ENCODE results near the gene PANK1.
"Not testable (repeated sequence)": the region's sequence is repeated elsewhere in the genome, so short reads cannot be mapped to it uniquely, and the experiment has no call there.

The PANK1 gene

DNA sequence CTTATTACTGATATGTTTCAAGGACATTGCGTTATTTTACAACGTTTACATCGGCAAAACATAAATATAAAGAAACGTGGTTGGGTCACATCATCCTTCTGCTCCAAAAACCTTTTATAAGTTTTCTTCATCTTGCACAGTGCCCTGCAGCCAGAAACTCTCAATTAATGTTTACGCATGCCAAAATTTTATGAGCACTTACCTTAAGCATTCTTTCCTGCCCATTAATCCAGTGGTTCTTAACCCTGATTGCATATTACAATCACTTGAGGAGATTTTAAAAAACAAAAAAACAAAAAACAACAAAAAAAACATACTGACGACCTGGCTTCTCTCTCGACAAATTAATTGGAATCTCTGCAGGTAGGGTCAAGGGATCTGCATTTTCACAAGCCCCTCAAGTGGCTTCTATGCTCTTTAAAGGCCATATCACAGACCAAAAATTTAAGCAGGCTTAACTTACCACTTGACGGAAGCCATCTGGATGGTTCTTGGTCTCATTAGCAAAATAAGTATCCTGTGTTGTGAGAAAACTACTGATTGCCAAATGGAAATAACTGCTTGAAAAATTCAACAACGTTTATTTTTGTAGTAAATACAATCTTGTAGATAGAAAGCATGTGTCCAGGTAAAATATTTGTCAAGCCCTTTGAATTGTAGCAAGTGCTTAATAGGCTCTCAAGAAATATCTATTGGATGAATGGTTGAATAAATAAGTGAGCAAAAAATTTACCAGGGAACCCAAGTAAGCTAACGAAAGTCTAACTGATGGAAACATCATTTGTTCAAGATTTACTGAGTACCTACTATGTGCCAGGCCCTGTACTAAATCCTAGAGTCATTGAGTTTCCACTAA is 78.7 kb downstream of the PANK1 start:
- no peak for DNase-seq

DNA sequence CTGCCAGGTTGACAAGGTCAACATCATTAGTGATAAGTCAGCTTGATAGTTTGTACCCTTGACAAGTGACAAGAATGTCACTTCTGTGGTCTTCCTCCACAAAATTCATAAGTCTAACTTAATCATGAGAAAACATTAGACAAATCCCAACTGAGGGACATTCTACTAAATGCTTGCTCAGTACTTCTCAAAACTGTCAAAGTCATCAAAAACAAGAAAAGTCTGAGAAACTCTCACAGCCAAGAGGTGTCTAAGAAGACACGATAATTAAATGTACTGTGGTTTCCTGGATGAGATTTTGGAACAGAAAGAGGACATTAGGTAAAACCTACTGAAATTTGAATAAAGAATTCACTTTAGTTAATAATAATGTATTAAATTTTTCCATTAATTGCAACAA is 79.9 kb downstream of the PANK1 start:
- no peak for DNase-seq

DNA sequence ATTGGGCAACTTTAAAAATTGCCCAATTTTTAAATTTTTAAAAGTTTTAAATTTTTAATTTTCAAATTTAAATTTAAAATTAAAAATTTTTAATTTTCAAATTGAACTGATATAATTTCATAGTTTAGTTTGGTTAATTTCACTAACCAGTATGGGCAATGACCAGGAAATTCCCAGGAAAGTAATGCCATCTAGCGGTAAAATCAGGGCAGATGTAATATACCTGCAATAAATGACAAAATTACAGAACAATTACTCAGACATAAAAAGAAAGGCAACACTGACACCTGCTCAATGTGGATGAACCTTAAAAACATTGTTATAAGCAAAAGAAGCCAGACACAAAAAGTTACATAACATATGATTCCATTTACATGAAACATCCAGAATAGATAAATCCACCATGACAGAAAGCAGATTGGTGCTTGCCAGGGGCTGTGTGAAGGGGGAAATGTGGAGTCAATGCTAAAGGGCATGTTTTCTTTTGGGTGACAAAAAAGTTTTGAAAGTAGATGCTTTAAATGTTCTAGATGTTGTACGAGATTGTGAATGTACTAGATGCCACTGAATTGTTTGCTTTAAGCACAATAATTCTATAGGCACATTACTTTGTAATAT is 81.1 kb downstream of the PANK1 start:
- DNase-seq, result peak; percentile 9

DNA sequence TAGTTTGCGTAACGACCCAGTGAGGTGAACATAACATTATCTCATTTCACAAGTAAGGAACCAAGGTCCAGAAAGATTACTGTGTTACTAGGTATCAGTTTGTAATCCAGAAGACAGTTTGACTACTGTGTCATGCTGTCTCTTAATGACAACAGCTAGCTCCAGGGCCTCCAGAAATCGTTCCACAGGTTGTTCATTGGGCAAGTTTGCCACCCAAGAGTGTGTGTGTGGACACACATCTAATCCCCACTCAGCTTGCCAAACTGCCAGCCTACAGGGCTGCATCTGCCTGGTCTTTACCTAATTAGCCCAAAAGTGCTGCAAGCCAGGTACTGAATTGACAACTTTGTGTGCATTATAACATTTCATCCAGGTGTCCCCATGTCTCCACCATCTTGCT is 81.7 kb downstream of the PANK1 start:
- DNase-seq, result no peak

DNA sequence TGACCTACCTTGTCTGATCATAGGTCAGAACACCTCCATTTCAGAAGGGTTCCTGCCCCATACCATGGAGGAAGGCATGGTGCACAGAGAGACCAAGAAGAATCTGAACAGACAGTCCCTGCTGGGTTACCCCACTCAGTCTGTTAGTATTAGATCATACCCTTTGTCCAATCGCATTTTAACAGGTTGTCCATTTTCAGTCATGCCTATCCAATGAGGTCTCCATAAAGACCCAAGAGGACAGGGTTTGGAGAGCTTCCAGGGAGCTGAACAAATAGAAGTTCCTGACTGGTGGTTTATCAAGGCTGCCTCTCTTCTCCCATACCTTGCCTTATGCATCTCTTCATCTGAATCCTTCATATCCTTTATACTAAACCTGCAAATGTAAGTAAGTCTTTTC is 88.4 kb downstream of the PANK1 start:
- DNase-seq, result peak; percentile 9

DNA sequence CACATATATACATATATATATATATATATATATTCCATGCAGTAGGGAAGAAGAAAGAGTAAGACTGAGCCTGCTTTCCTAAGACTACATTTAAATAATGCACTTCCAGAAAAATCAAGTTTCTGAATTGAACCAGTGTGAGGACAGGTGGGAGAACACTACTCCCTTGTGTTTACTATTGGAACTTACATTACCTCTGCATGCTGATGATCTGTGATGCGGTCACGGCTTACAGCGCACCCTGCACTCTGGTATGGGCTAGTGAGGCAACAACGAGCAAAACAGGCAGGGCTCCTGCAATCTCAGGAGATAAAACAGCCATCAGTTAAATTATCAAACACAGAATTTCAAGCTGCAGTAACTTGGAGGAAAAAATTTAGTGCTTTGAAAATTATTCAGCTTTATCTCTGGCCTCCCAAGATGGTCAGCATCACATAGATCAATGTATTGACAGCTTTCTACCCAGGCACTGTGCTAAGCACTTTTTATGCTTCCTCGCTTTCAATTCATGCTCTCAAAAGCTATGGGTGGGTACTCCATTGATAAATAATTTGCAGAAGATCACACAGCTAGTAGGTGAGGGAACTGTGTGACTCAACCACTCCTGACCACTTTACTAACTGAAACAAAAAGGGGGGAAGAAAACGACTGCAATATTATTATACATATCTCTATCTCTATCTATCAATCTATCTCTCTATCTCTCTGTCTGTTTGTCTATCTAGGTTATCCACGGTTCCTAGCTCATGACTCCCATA is 89.2 kb downstream of the PANK1 start:
- DNase-seq, result no peak

DNA sequence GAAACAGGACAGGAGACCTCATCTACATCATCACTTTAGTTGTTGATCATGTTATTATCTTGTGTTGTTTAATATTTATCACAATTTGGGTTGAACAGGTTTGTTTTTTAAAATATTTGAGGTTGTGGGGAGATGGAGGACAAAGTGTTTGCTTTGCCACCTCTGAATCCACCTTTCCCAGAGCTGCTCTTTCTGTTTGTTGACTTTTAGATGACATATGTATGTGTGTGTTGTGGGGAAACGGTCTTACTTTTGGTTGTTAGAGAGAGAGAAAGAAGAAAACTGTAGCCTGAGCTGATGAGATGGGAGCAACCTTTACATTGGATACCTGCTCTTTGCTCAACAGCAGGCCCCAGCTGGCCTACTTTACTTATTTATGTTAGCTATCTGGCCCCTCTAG is 90.6 kb downstream of the PANK1 start:
- no peak for DNase-seq

DNA sequence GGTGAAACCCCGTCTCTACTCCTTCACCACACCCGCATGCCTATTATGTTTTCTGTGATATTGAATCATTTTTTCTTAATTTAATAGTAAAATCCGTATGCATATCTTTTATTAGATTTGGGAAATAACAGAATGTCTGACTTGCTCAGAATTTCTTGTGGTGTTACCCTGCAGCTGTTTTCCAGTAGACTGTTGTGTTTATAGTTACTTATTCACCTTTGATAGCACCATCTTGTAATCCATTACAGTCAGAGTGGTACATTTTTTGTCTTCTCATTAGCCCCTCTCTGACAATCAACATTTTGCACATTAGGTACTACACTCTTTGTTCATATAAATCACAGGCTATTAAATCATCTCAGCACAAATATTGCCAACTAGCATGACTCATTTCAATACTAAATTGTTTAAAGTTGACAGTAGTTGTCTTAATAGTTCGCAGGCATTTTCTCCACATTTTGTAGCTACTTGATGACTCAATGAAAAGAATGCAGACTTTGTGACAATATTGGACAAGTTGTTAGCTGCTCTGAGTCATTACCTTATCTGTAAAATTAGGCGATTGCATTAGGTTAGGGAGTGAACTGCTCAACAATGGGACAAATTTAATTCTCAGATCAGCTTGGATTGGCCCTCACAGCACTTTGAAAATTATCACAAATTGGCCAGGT is 91.8 kb downstream of the PANK1 start:
- no peak for DNase-seq

DNA sequence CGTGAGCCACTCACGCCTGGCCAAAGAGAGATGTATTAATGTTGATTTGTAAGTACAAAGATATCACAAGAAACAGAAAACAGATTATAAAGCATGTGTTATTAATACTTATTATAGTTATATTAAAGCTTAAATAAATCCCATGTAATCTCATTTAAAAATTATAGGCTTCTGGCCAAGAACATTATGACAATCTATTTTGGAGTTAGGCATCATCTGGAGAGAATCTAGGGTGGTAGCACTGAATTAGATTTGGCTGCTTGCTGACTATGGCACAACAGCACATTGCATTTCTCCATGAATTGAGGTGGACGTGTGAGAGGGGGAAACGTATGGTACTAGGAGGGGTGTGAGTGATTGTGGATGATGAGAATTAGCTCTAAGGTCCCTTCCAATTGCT is 92.8 kb downstream of the PANK1 start:
- no peak for DNase-seq

DNA sequence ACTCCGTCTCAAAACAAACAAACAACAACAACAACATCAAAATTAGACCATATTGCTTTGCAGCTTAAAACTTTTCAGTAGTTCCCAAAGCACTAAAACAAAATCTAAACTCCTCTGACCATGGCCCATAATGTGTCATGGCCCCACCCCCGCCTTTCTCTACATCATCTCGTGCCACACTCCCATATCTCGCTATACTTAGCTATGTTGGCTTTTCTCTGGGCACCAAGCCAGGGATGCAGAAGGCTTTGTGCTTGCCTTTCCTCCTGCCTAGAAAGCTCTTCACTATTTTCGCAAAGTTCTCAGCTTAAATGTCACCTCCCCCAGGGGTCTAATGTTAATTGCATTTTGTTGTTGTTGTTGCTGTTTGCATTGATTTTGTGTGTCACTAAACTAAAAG is 94.5 kb downstream of the PANK1 start:
- no peak for DNase-seq

DNA sequence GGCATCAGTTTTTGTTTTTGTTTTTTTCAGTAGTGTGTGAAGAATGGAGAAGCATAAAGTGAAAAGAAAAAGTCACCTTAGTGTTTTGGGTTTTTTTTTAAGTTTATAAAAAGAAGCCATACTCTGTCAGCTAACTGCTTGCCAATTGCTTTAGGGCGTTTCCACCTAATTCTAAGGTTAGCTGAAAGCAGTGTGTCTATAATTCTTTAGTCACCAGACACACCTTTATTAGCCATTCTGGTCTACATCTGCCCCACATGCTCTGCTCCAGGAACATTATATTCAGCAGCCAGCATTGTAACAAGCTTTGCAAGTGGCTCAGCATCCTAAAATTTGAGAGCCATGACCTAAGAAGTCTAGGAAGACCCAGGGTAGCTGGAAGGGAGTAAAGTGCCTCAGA is 95.5 kb downstream of the PANK1 start:
- DNase-seq, result no peak

DNA sequence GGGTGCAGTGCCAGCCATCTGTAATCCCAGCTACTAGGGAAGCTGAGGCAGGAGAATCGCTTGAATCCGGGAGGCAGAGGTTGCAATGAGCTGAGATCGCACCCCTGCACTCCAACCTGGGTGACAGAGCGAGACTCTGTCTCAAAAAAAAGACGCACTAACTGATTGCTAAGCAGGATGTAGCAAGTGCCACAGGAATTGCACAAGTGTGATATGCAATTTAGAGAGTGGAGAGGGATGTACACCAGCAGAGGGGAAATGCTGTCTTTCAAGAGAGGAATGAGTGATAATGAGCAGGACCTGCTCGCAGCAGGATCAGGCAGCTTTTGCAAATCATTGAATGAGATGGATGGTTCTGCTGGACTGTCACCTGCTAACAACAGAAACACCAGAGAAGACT is 96.4 kb downstream of the PANK1 start:
- DNase-seq, result no peak

DNA sequence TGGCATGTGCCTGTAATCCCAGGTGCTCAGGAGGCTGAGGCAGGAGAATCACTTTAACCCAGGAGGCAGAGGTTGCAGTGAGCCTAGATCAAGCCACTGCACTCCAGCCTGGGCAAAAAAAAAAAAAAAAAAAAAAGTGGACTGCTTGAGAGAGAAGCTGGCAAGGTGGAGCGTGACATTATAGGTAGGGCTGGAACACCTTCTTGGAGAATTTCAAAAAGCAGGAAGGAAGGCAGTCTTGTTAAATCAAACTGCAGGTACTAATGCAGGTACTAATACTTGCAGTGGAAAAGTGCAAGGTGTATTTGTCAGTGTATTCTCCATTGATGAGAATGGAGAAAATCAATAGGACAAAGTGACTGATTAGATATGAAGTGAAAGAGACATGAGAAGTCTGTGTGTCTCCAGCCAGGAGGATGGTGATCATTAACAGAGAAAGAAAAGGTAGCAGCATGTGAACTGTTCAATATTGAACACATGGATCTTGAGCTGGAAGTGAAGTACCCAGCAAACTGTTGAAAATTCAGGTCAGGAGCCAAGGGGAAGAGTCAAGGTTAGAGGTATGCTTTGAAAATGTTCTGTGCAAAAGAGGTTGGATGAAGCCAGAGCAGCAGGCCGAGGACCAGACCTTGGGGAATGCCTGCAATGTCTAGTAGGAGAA is 97.1 kb downstream of the PANK1 start:
- no peak for DNase-seq

DNA sequence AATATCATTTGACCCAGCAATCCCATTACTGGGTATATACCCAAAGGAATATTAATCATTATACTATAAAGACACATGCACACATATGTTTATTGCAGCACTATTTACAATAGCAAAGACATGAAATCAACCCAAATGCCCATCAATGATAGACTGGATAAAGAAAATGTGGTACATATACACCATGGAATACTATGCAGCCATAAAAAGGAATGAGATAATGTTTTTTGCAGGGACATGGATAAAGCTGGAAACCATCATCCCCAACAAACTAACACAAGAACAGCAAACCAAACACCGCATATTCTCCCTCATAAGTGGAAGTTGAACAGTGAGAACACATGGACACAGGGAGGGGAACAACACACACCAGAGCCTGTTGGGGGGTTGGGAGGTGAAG is 98.4 kb downstream of the PANK1 start:
- not testable (repeated sequence) for DNase-seq

DNA sequence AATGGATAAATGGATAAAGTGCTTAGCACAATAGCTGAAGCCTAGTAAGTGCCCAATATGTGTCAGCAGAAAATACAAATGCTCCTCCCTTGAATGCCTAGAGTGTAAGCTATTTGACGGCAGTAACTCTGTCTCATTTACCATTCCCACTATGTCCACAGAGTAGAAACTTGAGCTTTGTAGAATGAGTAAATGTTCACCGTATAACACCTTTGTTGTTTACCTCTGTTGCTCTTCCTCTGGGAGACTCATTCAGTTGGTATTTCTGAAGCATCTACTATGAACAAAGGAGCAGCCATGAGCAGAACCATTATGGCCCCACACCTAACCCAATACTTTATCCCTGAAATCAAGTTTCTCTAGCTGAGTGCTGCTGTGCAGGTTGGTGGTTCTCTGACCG is 101.2 kb downstream of the PANK1 start:
- no peak for DNase-seq

DNA sequence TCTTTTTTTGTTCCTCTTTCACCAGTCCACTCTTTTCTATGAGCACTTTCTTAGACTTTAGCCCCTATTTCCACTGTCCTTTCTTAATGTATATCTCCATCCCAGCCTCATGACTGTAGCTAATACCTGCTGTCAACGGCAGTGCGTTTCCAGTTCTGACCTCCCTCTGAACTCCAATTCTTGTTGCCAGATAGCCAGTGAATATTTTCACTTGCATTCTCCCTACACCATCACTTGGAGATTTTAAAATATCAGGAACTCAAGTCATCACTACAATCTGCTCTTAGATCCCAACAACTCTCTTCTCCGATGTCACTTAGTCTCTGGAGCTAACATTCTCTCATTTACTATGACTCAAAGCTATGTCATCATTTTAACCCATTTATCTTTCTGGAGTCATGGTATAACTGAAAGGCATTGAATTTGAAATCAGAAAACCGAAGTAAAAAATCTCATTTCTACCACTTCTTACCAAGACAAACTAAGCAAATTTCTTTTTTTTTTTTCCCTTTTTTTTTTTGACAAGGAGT is 104.6 kb downstream of the PANK1 start:
- DNase-seq, result no peak

DNA sequence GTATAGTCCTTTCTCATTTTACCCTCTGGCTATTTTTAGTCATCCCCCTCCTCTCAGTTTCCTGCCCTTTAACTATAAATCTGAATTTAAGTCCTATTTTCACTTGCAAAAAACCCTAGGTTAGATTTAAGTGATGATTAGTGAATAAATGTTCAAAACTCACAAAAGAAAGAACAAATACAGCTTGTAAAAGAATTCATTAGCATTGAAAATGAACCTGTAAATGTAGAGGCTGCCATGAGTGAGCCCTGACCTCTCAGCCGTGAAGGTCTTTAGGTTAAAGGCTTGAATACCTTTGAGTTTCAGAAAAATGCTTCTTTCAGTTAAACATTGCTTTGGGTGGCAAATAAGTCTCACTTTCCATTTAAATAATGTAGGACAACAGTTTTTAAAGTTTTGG is 107.7 kb downstream of the PANK1 start:
- DNase-seq, result no peak

DNA sequence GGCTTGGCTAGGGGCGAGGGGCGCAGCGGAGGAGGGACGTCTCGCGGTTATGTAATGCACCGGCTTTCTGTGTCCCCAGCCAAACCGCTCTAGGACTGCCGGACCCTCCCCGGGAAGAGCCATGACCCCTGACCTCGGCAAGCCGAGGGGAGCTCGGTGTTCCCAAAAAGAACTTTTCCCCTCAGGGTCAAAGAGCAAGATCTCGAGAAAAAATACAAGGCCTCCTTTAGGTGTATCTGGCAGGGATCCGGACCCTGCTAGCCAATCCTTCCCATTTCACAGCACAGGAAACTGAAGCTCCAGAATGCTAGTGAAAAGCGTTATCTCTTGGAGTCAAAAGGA is 109.1 kb downstream of the PANK1 start:
- DNase-seq, result no peak

DNA sequence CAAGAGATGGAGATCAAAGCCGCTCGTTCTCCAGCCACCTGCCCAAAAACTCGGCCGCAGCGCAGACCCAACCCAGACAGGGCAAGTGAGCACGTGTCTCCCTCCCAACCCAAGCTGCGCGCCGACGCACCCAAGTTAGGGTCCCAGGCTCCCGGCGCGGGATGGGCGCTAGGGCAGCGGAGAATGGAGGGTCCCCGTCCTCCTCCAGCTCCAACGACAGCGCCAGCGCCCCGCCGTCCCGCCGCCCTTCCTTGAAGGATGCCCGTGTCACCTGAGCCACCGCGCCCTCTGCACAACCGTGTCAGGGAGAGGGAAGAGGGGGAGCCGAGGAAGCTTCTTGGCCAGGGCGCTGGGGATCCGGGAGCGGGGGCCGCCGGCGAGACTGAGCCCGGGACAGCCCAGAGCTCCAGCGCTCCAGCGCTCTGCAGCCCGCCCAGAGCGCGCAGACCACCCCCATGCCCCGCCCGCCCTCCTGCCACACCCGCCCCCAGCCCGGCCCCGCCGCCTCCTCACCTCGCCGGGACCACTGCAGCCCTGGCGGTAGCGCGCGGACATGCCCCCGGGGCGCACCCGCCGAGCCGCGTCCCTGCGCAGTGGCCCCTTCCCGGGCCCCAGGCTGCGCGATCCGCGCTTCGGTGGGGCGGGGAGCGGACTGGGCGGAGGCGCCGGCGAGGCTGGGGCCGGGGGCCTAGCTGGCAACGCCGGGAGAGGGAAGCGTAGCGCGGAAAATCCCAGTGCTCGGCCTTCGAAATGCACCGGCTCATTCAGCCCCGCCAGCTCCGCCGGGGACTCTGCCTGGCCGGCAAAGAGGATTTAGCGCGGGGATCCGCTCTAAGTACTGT is 109.7 kb downstream of the PANK1 start, which contains the start of gene SLC16A12:
TSS of gene SLC16A12 (minus strand) at position 424 of the 842 bp plus-strand sequence. CDS start 73,016 bp downstream, outside the sequence.
- DNase-seq, result no peak

DNA sequence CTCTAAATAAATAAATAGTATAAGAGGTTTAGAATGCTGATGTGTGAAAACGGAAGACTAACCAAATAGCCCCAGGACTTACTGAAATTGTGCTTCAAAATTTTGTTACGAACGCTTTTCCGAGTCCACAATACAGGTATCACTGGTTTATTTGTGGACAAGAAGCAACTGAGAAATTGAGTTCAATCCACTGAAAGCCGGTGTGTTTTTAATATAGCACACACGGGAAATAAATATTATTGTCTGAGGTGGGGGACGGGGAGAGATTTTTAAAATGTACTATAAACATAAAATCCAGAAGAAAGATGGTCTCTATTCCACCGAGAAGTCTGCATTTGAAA is 110.2 kb downstream of the PANK1 start:
- DNase-seq, result no peak

Data from NCI-H2029 (cell line).